Chondrocyte (in vitro differentiated cells): Measurements from ENCODE around the gene ABHD6. TPM values are rescaled to one million over a fixed set of nuclear protein-coding genes. Genes with fewer than 3 reads are reported as not detected.
"Not testable (repeated sequence)": the region's sequence is repeated elsewhere in the genome, so short reads cannot be mapped to it uniquely, and the experiment has no call there.

Experiments used
- DNase-seq: peaks from one replicate; pipeline ENCODE4 v3.0.0; 2021; ENCODE audit warnings: mixed read lengths, low spot score
- H3K27ac Mint-ChIP-seq: one replicate; pipeline ENCODE4 v1.8.0; 2021; ENCODE audit warnings: mild to moderate bottlenecking, moderate library complexity, mixed read lengths; ENCODE audit not compliant: unreplicated experiment
- H3K27me3 Mint-ChIP-seq: 2 replicates; pipeline ENCODE4 v1.8.0; 2021; ENCODE audit warnings: low read depth, mixed read lengths
- H3K36me3 Mint-ChIP-seq: 2 replicates; pipeline ENCODE4 v1.8.0; 2021; ENCODE audit warnings: low read depth, mixed read lengths
- H3K4me1 Mint-ChIP-seq: 2 replicates; pipeline ENCODE4 v1.8.0; 2021; ENCODE audit warnings: low read depth, mild to moderate bottlenecking, mixed read lengths
- H3K4me3 Mint-ChIP-seq: one replicate; pipeline ENCODE4 v1.8.0; 2021; ENCODE audit warnings: mild to moderate bottlenecking, moderate library complexity, mixed read lengths; ENCODE audit not compliant: unreplicated experiment
- H3K9me3 Mint-ChIP-seq: 2 replicates; pipeline ENCODE4 v1.8.0; 2021; ENCODE audit warnings: low read depth, mixed read lengths
- total RNA-seq: library from RNA; stranded (reverse); gene quantifications from 3 replicates; pipeline ENCODE4 v1.2.1, GENCODE V29; 2021
- TF ChIP-seq, protein P1 (sequence below): fragments of 200-600 bp; sonication (generic); IDR thresholded peaks from 2 replicates; pipeline ENCODE4 v1.5.0; 2021; ENCODE audit warnings: antibody characterized with exemption, mild to moderate bottlenecking, moderate library complexity

The ABHD6 gene
- total RNA-seq, 1 donor from 2014 or later, result 7.4 TPM

DNA sequence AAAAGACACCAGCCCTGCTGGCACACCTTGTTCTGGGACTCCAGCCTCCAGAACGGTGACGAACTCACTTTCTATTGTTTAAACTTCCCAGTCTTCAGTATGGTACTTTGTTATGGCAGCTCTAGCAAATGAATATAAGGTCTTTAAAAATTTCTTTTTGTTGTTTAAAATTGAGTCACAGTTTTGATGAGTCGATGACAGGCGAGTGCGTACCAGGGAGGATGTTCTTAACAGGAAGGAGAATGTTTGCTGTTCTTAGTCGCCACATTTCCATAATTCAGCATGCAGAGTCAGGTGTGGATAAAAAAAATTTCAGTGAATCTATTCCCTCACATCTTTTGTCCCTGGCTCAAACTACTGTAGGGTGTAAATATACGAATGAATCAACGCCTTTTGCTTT, 39.2 kb upstream of the ABHD6 start:
- no peaks in the 10 kb centered on the region for H3K27me3 Mint-ChIP-seq
- no peak overlapping the region for H3K27ac Mint-ChIP-seq
- peak; percentile 3 for DNase-seq
- H3K4me1 Mint-ChIP-seq, result peaks cover 29% of the 10 kb centered on the region
- no peak overlapping the region for H3K4me3 Mint-ChIP-seq
- H3K36me3 Mint-ChIP-seq, result no peaks in the 10 kb centered on the region
- no peaks in the 10 kb centered on the region for H3K9me3 Mint-ChIP-seq
- TF ChIP-seq, protein P1, sequence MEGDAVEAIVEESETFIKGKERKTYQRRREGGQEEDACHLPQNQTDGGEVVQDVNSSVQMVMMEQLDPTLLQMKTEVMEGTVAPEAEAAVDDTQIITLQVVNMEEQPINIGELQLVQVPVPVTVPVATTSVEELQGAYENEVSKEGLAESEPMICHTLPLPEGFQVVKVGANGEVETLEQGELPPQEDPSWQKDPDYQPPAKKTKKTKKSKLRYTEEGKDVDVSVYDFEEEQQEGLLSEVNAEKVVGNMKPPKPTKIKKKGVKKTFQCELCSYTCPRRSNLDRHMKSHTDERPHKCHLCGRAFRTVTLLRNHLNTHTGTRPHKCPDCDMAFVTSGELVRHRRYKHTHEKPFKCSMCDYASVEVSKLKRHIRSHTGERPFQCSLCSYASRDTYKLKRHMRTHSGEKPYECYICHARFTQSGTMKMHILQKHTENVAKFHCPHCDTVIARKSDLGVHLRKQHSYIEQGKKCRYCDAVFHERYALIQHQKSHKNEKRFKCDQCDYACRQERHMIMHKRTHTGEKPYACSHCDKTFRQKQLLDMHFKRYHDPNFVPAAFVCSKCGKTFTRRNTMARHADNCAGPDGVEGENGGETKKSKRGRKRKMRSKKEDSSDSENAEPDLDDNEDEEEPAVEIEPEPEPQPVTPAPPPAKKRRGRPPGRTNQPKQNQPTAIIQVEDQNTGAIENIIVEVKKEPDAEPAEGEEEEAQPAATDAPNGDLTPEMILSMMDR, result no peak

DNA sequence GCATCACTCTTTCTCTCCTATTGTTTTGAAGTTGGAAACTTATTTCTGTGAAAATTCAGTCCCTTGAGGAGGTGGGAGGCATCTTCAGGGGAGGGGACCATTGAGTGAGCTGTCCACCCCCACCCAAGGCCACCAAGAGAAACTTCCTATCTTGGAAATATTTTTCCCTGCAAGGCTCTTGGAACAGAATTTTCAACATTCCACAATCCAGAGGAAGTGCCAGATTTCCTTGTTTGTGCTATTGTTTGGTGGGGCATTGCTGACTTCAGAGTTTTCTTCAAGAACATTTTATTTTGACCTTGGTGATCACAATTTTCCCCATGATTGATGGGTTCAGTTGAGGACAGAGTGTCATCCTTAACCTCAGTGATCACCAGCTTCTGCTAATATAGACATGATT, 38.8 kb upstream of the ABHD6 start:
- peaks cover 29% of the 10 kb centered on the region for H3K4me1 Mint-ChIP-seq
- H3K9me3 Mint-ChIP-seq, result no peaks in the 10 kb centered on the region
- H3K4me3 Mint-ChIP-seq, result no peak overlapping the region
- no peaks in the 10 kb centered on the region for H3K27me3 Mint-ChIP-seq
- TF ChIP-seq, protein P1, result no peak
- H3K27ac Mint-ChIP-seq, result no peak overlapping the region
- DNase-seq, result no peak
- no peaks in the 10 kb centered on the region for H3K36me3 Mint-ChIP-seq

DNA sequence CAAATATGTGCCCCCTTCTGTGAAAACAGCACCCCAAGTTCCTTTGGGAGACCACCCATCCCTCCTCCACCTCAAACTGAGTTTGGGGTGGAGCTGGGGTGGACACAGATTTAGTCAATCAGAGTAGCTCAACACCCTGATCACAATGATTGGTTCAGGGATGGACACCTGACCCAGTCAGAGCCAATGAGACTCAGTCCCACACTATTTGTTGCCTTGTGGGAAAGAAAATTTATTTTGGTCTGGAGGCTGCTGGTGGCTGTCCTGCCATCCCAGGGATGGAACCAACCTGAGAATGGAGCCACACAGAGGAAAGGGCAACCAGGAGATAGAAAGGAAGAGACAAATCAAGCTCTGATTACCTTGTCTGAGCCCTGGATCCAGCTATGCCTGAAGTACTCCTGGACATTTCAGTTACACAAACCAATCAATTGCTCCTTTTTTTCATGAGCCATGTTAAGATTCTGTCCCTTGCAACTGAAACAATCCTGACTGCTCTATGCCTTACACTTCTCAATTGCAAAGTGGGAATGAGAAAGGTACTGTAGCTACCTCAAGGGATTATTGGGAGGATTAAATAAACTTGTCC, 37.4 kb upstream of the ABHD6 start:
- H3K4me1 Mint-ChIP-seq, result peaks cover 29% of the 10 kb centered on the region
- no peaks in the 10 kb centered on the region for H3K9me3 Mint-ChIP-seq
- no peaks in the 10 kb centered on the region for H3K27me3 Mint-ChIP-seq
- H3K36me3 Mint-ChIP-seq, result no peaks in the 10 kb centered on the region
- DNase-seq, result peak; percentile 9
- TF ChIP-seq, protein P1, result no peak
- H3K4me3 Mint-ChIP-seq, result no peak overlapping the region
- H3K27ac Mint-ChIP-seq, result no peak overlapping the region

DNA sequence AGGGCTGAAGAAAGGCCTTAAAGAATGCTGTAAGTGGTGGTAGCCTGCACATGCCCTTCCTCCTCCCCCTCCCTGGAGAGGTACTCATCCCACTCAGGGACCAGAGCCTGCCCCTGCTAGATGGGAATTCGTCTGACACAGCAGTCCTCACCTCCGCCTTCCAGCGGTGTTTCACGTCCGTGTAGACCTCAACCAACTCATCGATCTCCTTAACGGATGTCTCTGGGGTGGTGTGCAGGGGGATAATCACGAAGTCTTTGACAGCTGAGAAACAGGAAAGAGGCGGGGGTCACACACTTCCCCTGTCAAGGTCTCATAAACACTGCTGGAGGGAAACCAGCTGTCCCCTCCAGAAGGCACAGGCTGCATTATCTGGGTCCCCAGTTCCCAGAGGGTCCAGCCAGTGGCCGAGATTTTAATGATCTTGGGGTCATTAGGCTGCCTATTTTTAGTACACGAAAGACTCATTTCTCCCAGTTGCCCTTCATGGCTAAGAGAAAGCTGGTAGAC, 36.7 kb upstream of the ABHD6 start:
- H3K4me1 Mint-ChIP-seq, result peaks cover 29% of the 10 kb centered on the region
- TF ChIP-seq, protein P1, result no peak
- H3K36me3 Mint-ChIP-seq, result no peaks in the 10 kb centered on the region
- H3K4me3 Mint-ChIP-seq, result no peak overlapping the region
- H3K27me3 Mint-ChIP-seq, result no peaks in the 10 kb centered on the region
- DNase-seq, result peak; percentile 36
- no peaks in the 10 kb centered on the region for H3K9me3 Mint-ChIP-seq
- H3K27ac Mint-ChIP-seq, result no peak overlapping the region

DNA sequence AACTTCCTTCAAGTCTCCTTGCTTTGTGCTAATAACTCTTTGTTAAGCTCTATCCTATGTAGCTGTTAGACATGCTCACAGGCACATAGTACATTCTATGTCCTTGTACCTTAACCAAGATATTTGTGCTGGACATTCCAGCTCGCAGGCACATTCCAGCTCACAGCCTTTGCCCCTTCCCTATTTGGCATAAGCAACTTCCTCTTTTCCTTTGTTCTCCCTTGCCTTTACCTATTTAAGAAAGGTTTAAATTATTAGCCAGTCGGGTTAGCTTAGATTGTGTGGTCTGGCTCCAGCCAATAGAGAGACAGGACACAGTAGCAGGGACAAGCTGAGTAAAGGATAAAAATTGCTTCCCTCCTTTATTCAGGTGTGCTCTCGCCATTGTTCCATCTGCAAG, 36.1 kb upstream of the ABHD6 start:
- not testable (repeated sequence) for H3K27me3 Mint-ChIP-seq, H3K36me3 Mint-ChIP-seq, H3K4me3 Mint-ChIP-seq, H3K27ac Mint-ChIP-seq, H3K9me3 Mint-ChIP-seq
- peak; percentile 6 for DNase-seq
- H3K4me1 Mint-ChIP-seq, result peaks cover 29% of the 10 kb centered on the region

DNA sequence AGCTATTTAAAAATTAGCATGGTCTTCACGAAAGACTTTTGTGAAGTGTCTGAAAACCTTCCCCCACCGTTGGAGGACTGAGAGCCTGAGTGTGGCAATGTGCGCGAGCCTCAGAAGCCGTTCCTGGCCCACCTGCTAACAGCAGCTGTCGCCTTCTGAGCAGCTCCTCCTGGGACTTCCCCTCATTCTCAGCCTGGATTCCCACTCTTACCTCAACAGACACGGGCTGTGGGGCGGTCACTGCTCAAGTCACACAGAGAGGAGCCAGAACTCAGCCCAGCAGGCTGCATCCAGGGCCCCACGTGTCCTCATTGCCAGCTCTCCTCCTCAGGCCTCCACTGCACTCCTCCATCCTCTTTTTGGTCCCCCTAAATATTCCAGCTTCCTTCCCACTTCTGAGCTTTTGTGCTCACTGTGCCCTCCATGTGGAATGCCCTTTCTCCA, 34.7 kb upstream of the ABHD6 start:
- H3K9me3 Mint-ChIP-seq, result no peaks in the 10 kb centered on the region
- no peaks in the 10 kb centered on the region for H3K36me3 Mint-ChIP-seq
- H3K27ac Mint-ChIP-seq, result no peak overlapping the region
- TF ChIP-seq, protein P1, result no peak
- no peak overlapping the region for H3K4me3 Mint-ChIP-seq
- peaks cover 28% of the 10 kb centered on the region for H3K4me1 Mint-ChIP-seq
- peak; percentile 68 for DNase-seq
- no peaks in the 10 kb centered on the region for H3K27me3 Mint-ChIP-seq
